HepG2 (cell line): ENCODE results near the gene SMYD5. TPM values are rescaled to one million over a fixed set of nuclear protein-coding genes. Genes with fewer than 3 reads are reported as not detected.

ENCODE experiments used
- ATAC-seq: fragments of 200-7000 bp; cut with Tn5 transposase; 3 replicates; pipeline ENCODE4 v1.9.1; 2020; ENCODE audit warnings: mild to moderate bottlenecking, moderate library complexity
- BruUV-seq: library from RNA; stranded (reverse); fragments of 400-500 nt; replicated peaks from 2 replicates; lab custom pipeline; 2021; lab: Mats Ljungman, UMichigan
- CTCF ChIA-PET: fragments of 300-600 bp; formaldehyde crosslinking; extraction: SDS; loops from one replicate; lab custom pipeline; 2021; ENCODE audit warnings: low total read pairs, inconsistent platforms, low intra/inter-chr PET ratio; lab: Yijun Ruan, JAX
- POLR2A ChIA-PET: fragments of 350-600 bp; sonication (Branson Sonifier 250); formaldehyde crosslinking; loops from one replicate; lab custom pipeline; 2020; ENCODE audit warnings: antibody characterized with exemption, inconsistent platforms; lab: Yijun Ruan, JAX
- DNase-seq: peaks from one replicate; pipeline ENCODE4 v3.0.0-alpha.2; 2015; ENCODE audit warnings: low spot score
- FAIRE-seq: peaks from 3 replicates; lab custom pipeline; 2011; peaks lifted over from hg19 to GRCh38; lab: Jason Lieb, UNC
- H2AFZ ChIP-seq: one replicate; pipeline ENCODE4 v1.6.1; 2011; ENCODE audit warnings: low read length, inconsistent platforms
- H3K27ac ChIP-seq: fragments of 300-600 bp; 3 replicates; pipeline ENCODE4 v1.8.0; 2011; ENCODE audit warnings: mixed run types, mild to moderate bottlenecking, mixed read lengths, low read length, inconsistent platforms; ENCODE audit not compliant: insufficient read depth; ENCODE audit errors: extremely low read length
- H3K27me3 ChIP-seq, 2 experiments: fragments of 200-600 bp in 1 of 2; 2 replicates in 1 of 2; 3 replicates in 1 of 2; pipeline versions ENCODE4 v1.6.0 to v1.8.0; 2011; ENCODE audit warnings: low read length in 2 of 2, mild to moderate bottlenecking in 2 of 2, moderate library complexity in 2 of 2, inconsistent platforms in 1 of 2; ENCODE audit not compliant: insufficient read depth in 2 of 2, control insufficient read depth in 1 of 2
- H3K36me3 ChIP-seq, 2 experiments: fragments of 200-600 bp in 1 of 2; replicated peaks in 1 of 2; 2 replicates in 1 of 2; 3 replicates in 1 of 2; pipeline versions ENCODE4 v1.5.1 to v1.8.0; 2011; ENCODE audit warnings: low read length in 2 of 2, inconsistent platforms in 1 of 2; ENCODE audit not compliant: insufficient read depth in 2 of 2, control insufficient read depth in 1 of 2
- H3K4me1 ChIP-seq: 2 replicates; pipeline ENCODE4 v1.5.1; 2012; ENCODE audit warnings: low read length, inconsistent platforms; ENCODE audit not compliant: insufficient read depth
- H3K4me2 ChIP-seq: 2 replicates; pipeline ENCODE4 v1.6.0; 2011; ENCODE audit warnings: low read depth, low read length, inconsistent platforms
- H3K4me3 ChIP-seq, 3 experiments: fragments of 200-600 bp in 1 of 3; sonication (generic), shearing (Covaris generic) in 1 of 3; replicated peaks in 1 of 3; 2 replicates each; pipeline ENCODE4 v1.5.1; 2011 to 2016; ENCODE audit warnings: low read length in 3 of 3, inconsistent platforms in 2 of 3, low read depth in 2 of 3, mild to moderate bottlenecking in 2 of 3, control low read depth in 1 of 3, mixed read lengths in 1 of 3; ENCODE audit not compliant: insufficient read depth in 1 of 3
- H3K79me2 ChIP-seq: one replicate; pipeline ENCODE4 v1.6.1; 2011; ENCODE audit warnings: low read length, inconsistent platforms; ENCODE audit not compliant: insufficient read depth
- H3K9ac ChIP-seq: 2 replicates; pipeline ENCODE4 v1.6.0; 2011; ENCODE audit warnings: mild to moderate bottlenecking, low read depth, low read length, inconsistent platforms; ENCODE audit not compliant: insufficient read depth
- H3K9me3 ChIP-seq: 2 replicates; pipeline ENCODE4 v1.5.1; 2012; ENCODE audit warnings: mild to moderate bottlenecking, low read length
- H4K20me1 ChIP-seq: 2 replicates; pipeline ENCODE4 v1.6.0; 2011; ENCODE audit warnings: inconsistent platforms, mild to moderate bottlenecking, low read length, moderate library complexity; ENCODE audit not compliant: insufficient read depth
- AGO2 ChIP-seq: fragments of 200-400 bp; formaldehyde crosslinking; optimal IDR thresholded peaks from 2 replicates; pipeline ENCODE3; 2017; ENCODE audit warnings: mild to moderate bottlenecking, low read depth, low read length, moderate library complexity
- HDAC1 ChIP-seq: sonication (generic); formaldehyde crosslinking; IDR thresholded peaks from 2 replicates; pipeline ENCODE4 v1.5.1; 2020; ENCODE audit warnings: mild to moderate bottlenecking, missing genetic modification reagents
- HIC2 ChIP-seq: sonication (generic); formaldehyde crosslinking; IDR thresholded peaks from 2 replicates; pipeline ENCODE4 v1.9.0; 2022; ENCODE audit warnings: low read depth, missing genetic modification reagents
- LCORL ChIP-seq, 2 experiments: fragments of 450-650 bp in 1 of 2; sonication (generic) in 1 of 2; formaldehyde crosslinking in 1 of 2; IDR thresholded peaks; 2 replicates each; pipeline versions ENCODE4 v1.5.0 to v1.6.1; 2017 to 2020; ENCODE audit warnings: antibody characterized with exemption in 1 of 2, missing genetic modification reagents in 1 of 2
- NCOR1 ChIP-seq: fragments of 200-600 bp; sonication (generic); IDR thresholded peaks from 2 replicates; pipeline ENCODE4 v1.7.0; 2017; ENCODE audit warnings: antibody characterized with exemption, low read length, borderline replicate concordance
- PAF1 ChIP-seq: IDR thresholded peaks from 2 replicates; pipeline ENCODE4 v1.6.1; 2016; ENCODE audit warnings: missing genetic modification reagents, missing compliant biosample characterization
- SMAD1 ChIP-seq: sonication (generic); formaldehyde crosslinking; IDR thresholded peaks from 2 replicates; pipeline ENCODE4 v1.4.0; 2020; ENCODE audit warnings: missing genetic modification reagents, low read depth, mild to moderate bottlenecking, borderline replicate concordance
- TMF1 ChIP-seq: sonication (generic); formaldehyde crosslinking; IDR thresholded peaks from 2 replicates; pipeline ENCODE4 v1.8.1; 2022; ENCODE audit warnings: low read depth, missing genetic modification reagents
- ZBTB3 ChIP-seq: sonication (generic); formaldehyde crosslinking; IDR thresholded peaks from 2 replicates; pipeline ENCODE4 v1.4.0; 2020; ENCODE audit warnings: low read depth, mild to moderate bottlenecking, moderate library complexity, missing genetic modification reagents, borderline replicate concordance
- ZNF143 ChIP-seq: sonication (generic); formaldehyde crosslinking; IDR thresholded peaks from 2 replicates; pipeline ENCODE4 v1.4.0; 2020; ENCODE audit warnings: missing genetic modification reagents
- ZNF292 ChIP-seq: sonication (generic); formaldehyde crosslinking; IDR thresholded peaks from 2 replicates; pipeline ENCODE4 v1.8.1; 2022; ENCODE audit warnings: mild to moderate bottlenecking, low read depth, missing genetic modification reagents, borderline replicate concordance
- ZNF549 ChIP-seq: sonication (generic); formaldehyde crosslinking; IDR thresholded peaks from 2 replicates; pipeline ENCODE4 v1.5.0; 2020; ENCODE audit warnings: missing genetic modification reagents
- ZNF704 ChIP-seq: sonication (generic); formaldehyde crosslinking; IDR thresholded peaks from 2 replicates; pipeline ENCODE4 v1.8.1; 2023; ENCODE audit warnings: mild to moderate bottlenecking, inconsistent platforms, moderate library complexity, missing genetic modification reagents, borderline replicate concordance
- ZNF816 ChIP-seq: sonication (generic); formaldehyde crosslinking; IDR thresholded peaks from 2 replicates; pipeline ENCODE4 v1.8.0; 2022; ENCODE audit warnings: missing genetic modification reagents, mild to moderate bottlenecking, borderline replicate concordance
- WGBS: methylation state at CpG from one replicate; pipeline ENCODE4 v1.1.6; 2017; ENCODE audit warnings: low lambda C conversion rate; 5-methylcytosine and 5-hydroxymethylcytosine counted together
- in situ Hi-C: cut with HindIII; loops from 2 replicates; pipeline ENCODE4 v1.10.0; 2017; ENCODE audit warnings: low pct_unique_long_range_greater_than_20kb; ENCODE audit not compliant: extremely low pct_ligation_motif_present
- intact Hi-C: fragments of 100-400 bp; cut with micrococcal nuclease; formaldehyde crosslinking; loops from one replicate; pipeline ENCODE4 v1.10.0; 2022; ENCODE audit not compliant: unreplicated experiment
- polyA plus RNA-seq, 8 experiments: library from polyadenylated mRNA; depleted of rRNA in 3 of 8; stranded (reverse) in 7 of 8; unstranded in 1 of 8; fragments of >200 nt; fragmentation: Illumina TruSeq in 4 of 8; extraction: Trizol in 4 of 8; gene quantifications; 2 replicates each; pipeline versions ENCODE4 v1.2.1 to v1.2.3, GENCODE V29; 2011 to 2016; ENCODE audit warnings: low read depth in 4 of 8, missing spikeins in 1 of 8, mixed read lengths in 1 of 8; ENCODE audit not compliant: insufficient read depth in 1 of 8
- total RNA-seq, 5 experiments: library from RNA; depleted of rRNA; stranded (reverse); fragments of >200 nt; fragmentation: Illumina TruSeq; extraction: Trizol; gene quantifications; 2 replicates each; pipeline ENCODE4 v1.2.3, GENCODE V29; 2016; ENCODE audit warnings: low read depth in 1 of 5
- TF ChIP-seq, protein P1 (sequence below): sonication (generic); formaldehyde crosslinking; IDR thresholded peaks from 2 replicates; pipeline ENCODE4 v1.5.0; 2020; ENCODE audit warnings: mild to moderate bottlenecking, missing genetic modification reagents
- TF ChIP-seq, protein P2 (sequence below): IDR thresholded peaks from 2 replicates; pipeline ENCODE4 v1.6.1; 2016; ENCODE audit warnings: missing biosample characterization, missing genetic modification reagents, low read depth

SMYD5 gene
- total and polyA plus RNA-seq, 2 of the 13 experiments (the other 11 are each of a cell fraction or from before 2014, with no cell fraction given), result 55.8 to 70.4 TPM

DNA sequence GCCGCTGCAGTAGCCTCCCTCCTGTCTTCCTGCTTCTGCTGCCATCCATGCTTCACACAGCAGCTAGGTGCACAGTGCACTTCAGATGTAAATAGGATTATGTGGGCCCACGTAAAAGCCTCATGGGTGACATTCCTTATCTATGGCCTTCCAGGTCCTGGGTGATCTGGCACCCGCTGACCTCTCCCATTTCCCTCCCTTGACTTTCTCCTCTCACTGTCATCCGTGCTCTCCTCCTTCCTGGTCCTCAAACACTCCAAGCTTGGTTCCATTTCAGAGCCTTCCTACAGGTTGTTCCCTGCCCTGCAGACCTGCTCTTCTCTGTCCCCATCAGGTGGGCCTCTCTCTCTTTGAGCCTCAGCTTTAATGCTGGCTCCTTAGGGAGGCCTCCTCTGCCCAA is 4.0 kb upstream of the SMYD5 start (continued):
- TF ChIP-seq LCORL (IDR thresholded peaks at IDR 0.05), result no peak
- 0 out of 2 replicates have a peak, but pooled peaks have one; percentile 21 for TF ChIP-seq LCORL (CRISPR knock-in tag; IDR thresholded peaks at IDR 0.05)
- TF ChIP-seq HDAC1 (CRISPR knock-in tag), result 0 out of 2 replicates have a peak, but pooled peaks have one; percentile 34
- TF ChIP-seq ZBTB3, result no peak
- TF ChIP-seq SMAD1, result no peak

DNA sequence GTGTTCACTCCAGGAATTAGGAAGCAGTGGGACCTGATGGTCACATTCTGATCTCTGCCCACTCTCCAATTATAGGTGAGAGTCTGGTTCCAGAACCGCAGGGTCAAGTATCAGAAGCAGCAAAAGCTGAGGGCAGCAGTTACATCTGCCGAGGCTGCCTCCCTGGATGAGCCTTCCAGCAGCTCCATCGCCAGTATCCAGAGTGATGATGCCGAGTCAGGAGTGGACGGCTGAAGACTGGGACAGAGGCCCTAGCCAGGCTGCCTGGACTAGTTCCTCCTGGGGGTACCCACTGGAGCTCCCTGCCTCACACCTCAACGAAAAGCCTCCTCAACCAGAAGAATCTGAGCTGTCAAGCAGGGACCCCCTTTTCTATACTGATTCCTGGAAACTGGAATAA is 3.3 kb upstream of the SMYD5 start:
- CTCF ChIA-PET, result no interaction called here
- TF ChIP-seq PAF1 (CRISPR knock-in tag), result no peak
- no peak for TF ChIP-seq ZNF549 (CRISPR knock-in tag)
- TF ChIP-seq NCOR1, result no peak
- no peak for TF ChIP-seq ZNF816 (CRISPR knock-in tag)
- TF ChIP-seq TMF1 (CRISPR knock-in tag), result no peak
- TF ChIP-seq AGO2, result no peak
- TF ChIP-seq, protein P1, sequence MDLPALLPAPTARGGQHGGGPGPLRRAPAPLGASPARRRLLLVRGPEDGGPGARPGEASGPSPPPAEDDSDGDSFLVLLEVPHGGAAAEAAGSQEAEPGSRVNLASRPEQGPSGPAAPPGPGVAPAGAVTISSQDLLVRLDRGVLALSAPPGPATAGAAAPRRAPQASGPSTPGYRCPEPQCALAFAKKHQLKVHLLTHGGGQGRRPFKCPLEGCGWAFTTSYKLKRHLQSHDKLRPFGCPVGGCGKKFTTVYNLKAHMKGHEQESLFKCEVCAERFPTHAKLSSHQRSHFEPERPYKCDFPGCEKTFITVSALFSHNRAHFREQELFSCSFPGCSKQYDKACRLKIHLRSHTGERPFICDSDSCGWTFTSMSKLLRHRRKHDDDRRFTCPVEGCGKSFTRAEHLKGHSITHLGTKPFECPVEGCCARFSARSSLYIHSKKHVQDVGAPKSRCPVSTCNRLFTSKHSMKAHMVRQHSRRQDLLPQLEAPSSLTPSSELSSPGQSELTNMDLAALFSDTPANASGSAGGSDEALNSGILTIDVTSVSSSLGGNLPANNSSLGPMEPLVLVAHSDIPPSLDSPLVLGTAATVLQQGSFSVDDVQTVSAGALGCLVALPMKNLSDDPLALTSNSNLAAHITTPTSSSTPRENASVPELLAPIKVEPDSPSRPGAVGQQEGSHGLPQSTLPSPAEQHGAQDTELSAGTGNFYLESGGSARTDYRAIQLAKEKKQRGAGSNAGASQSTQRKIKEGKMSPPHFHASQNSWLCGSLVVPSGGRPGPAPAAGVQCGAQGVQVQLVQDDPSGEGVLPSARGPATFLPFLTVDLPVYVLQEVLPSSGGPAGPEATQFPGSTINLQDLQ (CRISPR knock-in tag), result no peak
- no peak for TF ChIP-seq ZNF143 (CRISPR knock-in tag)
- no peak for TF ChIP-seq ZNF704 (CRISPR knock-in tag)
- TF ChIP-seq HIC2 (CRISPR knock-in tag), result no peak
- no peak for TF ChIP-seq ZNF292 (CRISPR knock-in tag)
- TF ChIP-seq, protein P2, sequence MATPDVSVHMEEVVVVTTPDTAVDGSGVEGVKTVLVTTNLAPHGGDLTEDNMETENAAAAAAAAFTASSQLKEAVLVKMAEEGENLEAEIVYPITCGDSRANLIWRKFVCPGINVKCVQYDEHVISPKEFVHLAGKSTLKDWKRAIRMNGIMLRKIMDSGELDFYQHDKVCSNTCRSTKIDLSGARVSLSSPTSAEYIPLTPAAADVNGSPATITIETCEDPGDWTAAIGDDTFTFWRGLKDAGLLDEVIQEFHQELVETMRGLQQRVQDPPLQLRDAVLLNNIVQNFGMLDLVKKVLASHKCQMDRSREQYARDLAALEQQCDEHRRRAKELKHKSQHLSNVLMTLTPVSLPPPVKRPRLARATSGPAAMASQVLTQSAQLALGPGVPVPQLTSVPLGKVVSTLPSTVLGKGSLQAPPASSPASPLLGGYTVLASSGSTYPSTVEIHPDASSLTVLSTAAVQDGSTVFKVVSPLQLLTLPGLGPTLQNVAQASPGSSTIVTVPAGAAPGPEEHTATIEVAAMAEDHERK (CRISPR knock-in tag), result no peak
- TF ChIP-seq, all 625 proteins: peak for 0
- Histone ChIP-seq H3K4me1 (peaks cover 61% of the 10 kb centered on the region), H3K27me3 (no peaks in the 10 kb centered on the region), H3K79me2 (peaks cover 16% of the 10 kb centered on the region), H4K20me1 (peaks cover 4% of the 10 kb centered on the region; the same call in 1 of the 2 replicates), H3K9ac (no peak overlapping the region), H3K4me3 (no peak overlapping the region), H3K9me3 (no peaks in the 10 kb centered on the region), H3K36me3 (no peaks in the 10 kb centered on the region), H2AFZ (no peak overlapping the region), H3K4me2 (peak overlapping the region; percentile 56; the same call in 1 of the 2 replicates), H3K27ac (no peak overlapping the region)
- 27% methylated on average over 6 of the region's 6 CpGs for WGBS
- ATAC-seq, result no peak
- POLR2A ChIA-PET, result interaction anchor here (0.9 to 4.5 kb wide), 3 partner anchors 16 to 175 kb away, joined by 3 to 93 read pairs (median 3); no protein-coding TSS in a partner anchor
- DNase-seq, result no peak
- no TSS peak for BruUV-seq
- in situ Hi-C loops, result loop anchor here (5.0 kb wide), 1 partner anchor 33 kb away; no protein-coding TSS in a partner anchor
- intact Hi-C loops, result loop anchor here (10.0 kb wide), 1 partner anchor 174 kb away; the partner anchor contains the start of gene ALMS1
- FAIRE-seq, result no peak
